CD4-positive, CD25-positive, alpha-beta regulatory T cell (primary cell): ENCODE results near the gene ABL2. TPM values are rescaled to one million over a fixed set of nuclear protein-coding genes. Genes with fewer than 3 reads are reported as not detected.

ENCODE experiments used
- ATAC-seq, 2 donors: fragments of 150-1000 bp; cut with Tn5 transposase; one replicate each; pipeline ENCODE4 v1.10.0; 2021; ENCODE audit warnings: low read depth in 2 of 2, moderate number of reproducible peaks in 2 of 2, moderate library complexity in 1 of 2
- DNase-seq, 3 donors: peaks; one replicate each; pipeline versions ENCODE4 v3.0.0 to v3.0.0-alpha.2; 2012 to 2022; ENCODE audit warnings: mixed read lengths in 1 of 3
- H3K27ac ChIP-seq: one replicate; pipeline ENCODE4 v1.7.0; 2013; ENCODE audit warnings: mild to moderate bottlenecking, low read length; ENCODE audit not compliant: insufficient read depth, poor library complexity, severe bottlenecking
- H3K27me3 ChIP-seq: one replicate; pipeline ENCODE4 v1.7.0; 2013; ENCODE audit warnings: low read length; ENCODE audit not compliant: control insufficient read depth, insufficient read depth
- H3K36me3 ChIP-seq: one replicate; pipeline ENCODE4 v1.7.0; 2013; ENCODE audit warnings: mild to moderate bottlenecking, low read length, moderate library complexity; ENCODE audit not compliant: control insufficient read depth, insufficient read depth
- H3K4me1 ChIP-seq: 2 replicates; pipeline ENCODE4 v1.7.0; 2013; ENCODE audit warnings: mild to moderate bottlenecking, low read length; ENCODE audit not compliant: insufficient read depth, control insufficient read depth, poor library complexity, severe bottlenecking
- H3K4me3 ChIP-seq: one replicate; pipeline ENCODE4 v1.7.0; 2013; ENCODE audit warnings: low read depth, mild to moderate bottlenecking, low read length, moderate library complexity
- H3K9me3 ChIP-seq, 2 experiments: 1 replicate in 1 of 2; 2 replicates in 1 of 2; pipeline ENCODE4 v1.7.0; 2013; ENCODE audit warnings: low read length in 2 of 2, mild to moderate bottlenecking in 1 of 2, moderate library complexity in 1 of 2; ENCODE audit not compliant: control insufficient read depth in 2 of 2
- H3K27ac Mint-ChIP-seq, 3 donors: one replicate each; pipeline ENCODE4 v1.8.0; 2020 to 2022; ENCODE audit warnings: mild to moderate bottlenecking in 3 of 3, mixed read lengths in 3 of 3, moderate library complexity in 2 of 3
- H3K27me3 Mint-ChIP-seq: one replicate; pipeline ENCODE4 v1.8.0; 2022; ENCODE audit warnings: mild to moderate bottlenecking, mixed read lengths
- H3K36me3 Mint-ChIP-seq: one replicate; pipeline ENCODE4 v1.8.0; 2020; ENCODE audit warnings: mixed read lengths
- H3K4me1 Mint-ChIP-seq, 4 donors: one replicate each; pipeline ENCODE4 v1.8.0; 2020 to 2022; ENCODE audit warnings: mixed read lengths in 4 of 4, mild to moderate bottlenecking in 1 of 4
- H3K4me3 Mint-ChIP-seq, 4 donors: one replicate each; pipeline ENCODE4 v1.8.0; 2020 to 2022; ENCODE audit warnings: mild to moderate bottlenecking in 4 of 4, mixed read lengths in 4 of 4, moderate library complexity in 3 of 4
- H3K9me3 Mint-ChIP-seq, 7 donors: one replicate each; pipeline ENCODE4 v1.8.0; 2020 to 2022; ENCODE audit warnings: mixed read lengths in 7 of 7, mild to moderate bottlenecking in 3 of 7, moderate library complexity in 2 of 7
- polyA plus RNA-seq, 4 donors: library from polyadenylated mRNA; unstranded; fragments of 300-500 nt; fragmentation: Illumina TruSeq; gene quantifications; one replicate each; pipeline ENCODE4 v1.2.3, GENCODE V29; 2021
- total RNA-seq: library from RNA; stranded (reverse); gene quantifications from one replicate; pipeline ENCODE4 v1.2.3, GENCODE V29; 2022

The ABL2 gene
- total and polyA plus RNA-seq, 5 donors from 2014 or later = 0.56 to 16.4 (median 1.1) TPM

DNA sequence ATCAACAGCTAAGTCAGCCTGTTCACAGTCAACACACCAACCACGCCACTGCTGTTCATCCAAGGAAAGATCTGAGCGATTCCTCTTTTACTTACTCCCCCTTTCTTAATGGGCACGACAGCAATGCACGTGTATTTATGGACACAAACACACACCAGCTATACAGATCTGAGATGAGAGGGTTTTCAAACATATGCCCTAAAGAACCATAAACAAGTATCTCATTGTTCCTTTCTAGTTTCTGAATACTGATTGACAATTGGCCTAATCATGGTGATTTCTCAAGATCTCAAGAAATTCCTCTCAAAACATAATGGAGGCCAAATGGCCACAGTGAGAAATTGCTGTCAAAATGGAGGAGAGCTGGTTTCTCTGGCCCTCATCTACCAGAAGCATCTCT is 129.6 kb downstream of the ABL2 start:
- peak overlapping the region in 2 of 3 donors; percentile 9 to 11 for H3K27ac Mint-ChIP-seq

DNA sequence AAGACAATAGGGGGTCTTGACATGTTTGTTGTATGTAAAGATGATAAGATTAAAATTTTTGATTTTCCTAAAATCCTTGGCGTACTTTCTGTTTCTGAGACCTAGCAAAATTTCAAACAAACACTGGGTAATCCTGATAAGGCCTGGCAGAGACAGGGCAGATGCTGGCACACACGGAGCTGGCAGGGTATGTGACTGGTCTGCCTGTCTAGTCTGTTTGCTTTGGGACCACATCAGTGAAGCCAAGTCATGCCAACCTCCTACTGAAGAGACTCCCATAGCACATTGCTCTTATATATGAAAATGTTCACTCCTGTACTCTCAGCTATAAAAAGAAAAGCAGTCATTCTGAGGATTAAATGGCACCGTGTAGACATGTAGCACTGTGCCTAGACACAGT is 133.6 kb downstream of the ABL2 start:
- Histone ChIP-seq H3K4me1 (no peaks in the 10 kb centered on the region), H3K36me3 (peaks cover 54% of the 10 kb centered on the region), H3K4me3 (no peak overlapping the region), H3K9me3 (no peaks in the 10 kb centered on the region), H3K27ac (no peak overlapping the region), H3K27me3 (no peaks in the 10 kb centered on the region)
- Mint-ChIP-seq H3K36me3 (peaks cover 25% of the 10 kb centered on the region), H3K4me3 (no peak overlapping the region), H3K4me1 (peaks cover 0 to 3% (median under 1%) of the 10 kb centered on the region in 4 donors), H3K27me3 (no peaks in the 10 kb centered on the region), H3K9me3 (no peaks in the 10 kb centered on the region), H3K27ac (no peak overlapping the region)
- DNase-seq (no peak), ATAC-seq (no peak)

More for the DNA sequence above, 129.6 kb downstream of the ABL2 start:
- no peaks in the 10 kb centered on the region for H3K4me1 ChIP-seq
- H3K4me1 Mint-ChIP-seq = peaks cover 0 to 2% (median 0%) of the 10 kb centered on the region in 4 donors
- no peaks in the 10 kb centered on the region for H3K9me3 ChIP-seq
- DNase-seq = no peak
- ATAC-seq = no peak
- no peak overlapping the region for H3K4me3 ChIP-seq
- no peaks in the 10 kb centered on the region for H3K27me3 ChIP-seq
- no peaks in the 10 kb centered on the region for H3K27me3 Mint-ChIP-seq
- H3K4me3 Mint-ChIP-seq = no peak overlapping the region
- H3K27ac ChIP-seq = no peak overlapping the region
- H3K36me3 ChIP-seq = peaks cover 23% of the 10 kb centered on the region
- H3K9me3 Mint-ChIP-seq = no peaks in the 10 kb centered on the region
- peaks cover 9% of the 10 kb centered on the region for H3K36me3 Mint-ChIP-seq

DNA sequence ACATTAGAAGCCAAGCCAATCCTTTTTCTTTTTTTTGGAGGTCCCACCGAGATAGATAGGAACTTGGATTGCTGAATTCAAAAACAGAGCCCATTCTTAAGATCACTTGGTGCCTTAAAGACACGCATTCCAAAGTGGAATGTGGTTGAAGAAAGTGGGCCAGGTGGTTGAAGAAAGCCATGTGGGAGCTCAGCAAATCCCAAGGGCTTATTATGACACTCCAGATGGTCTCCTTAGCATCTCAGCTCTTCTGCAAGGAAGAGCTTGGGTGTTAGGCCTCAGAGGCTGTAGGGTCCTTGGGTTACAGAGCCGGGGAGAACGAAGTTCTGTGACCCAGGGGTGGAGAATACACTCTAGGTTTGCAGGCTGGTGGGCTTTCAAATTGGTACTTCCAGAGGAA is 134.1 kb downstream of the ABL2 start:
- H3K4me3 Mint-ChIP-seq = no peak overlapping the region
- H3K36me3 Mint-ChIP-seq = peaks cover 27% of the 10 kb centered on the region
- Histone ChIP-seq H3K9me3 (no peaks in the 10 kb centered on the region), H3K36me3 (peaks cover 58% of the 10 kb centered on the region), H3K27ac (no peak overlapping the region), H3K27me3 (no peaks in the 10 kb centered on the region), H3K4me1 (no peaks in the 10 kb centered on the region), H3K4me3 (no peak overlapping the region)
- peaks cover 0 to 5% (median 0%) of the 10 kb centered on the region in 4 donors for H3K4me1 Mint-ChIP-seq
- no peaks in the 10 kb centered on the region for H3K27me3 Mint-ChIP-seq
- no peak for ATAC-seq
- H3K27ac Mint-ChIP-seq = peak overlapping the region in 1 of 3 donors; percentile 37
- no peaks in the 10 kb centered on the region for H3K9me3 Mint-ChIP-seq
- DNase-seq = no peak

DNA sequence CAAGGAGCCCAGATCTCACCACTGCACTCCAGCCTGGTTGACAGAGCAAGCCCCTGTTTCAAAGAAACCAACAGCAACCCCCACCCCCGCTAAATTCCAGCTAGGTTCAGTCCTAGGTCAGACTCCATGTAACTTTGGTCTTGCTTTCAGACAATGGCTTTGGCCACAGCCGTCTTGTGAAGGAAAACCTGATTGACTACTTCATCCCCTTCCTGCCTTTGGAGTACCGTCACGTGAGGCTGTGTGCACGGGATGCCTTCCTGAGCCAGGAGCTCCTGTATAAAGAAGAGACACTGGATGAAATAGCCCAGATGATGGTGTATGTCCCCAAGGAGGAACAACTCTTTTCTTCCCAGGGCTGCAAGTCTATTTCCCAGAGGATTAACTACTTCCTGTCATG is 134.7 kb downstream of the ABL2 start:
- Histone ChIP-seq H3K9me3 (no peaks in the 10 kb centered on the region), H3K4me1 (no peaks in the 10 kb centered on the region), H3K36me3 (peaks cover 58% of the 10 kb centered on the region), H3K27ac (no peak overlapping the region), H3K27me3 (no peaks in the 10 kb centered on the region), H3K4me3 (no peak overlapping the region)
- no peaks in the 10 kb centered on the region for H3K9me3 Mint-ChIP-seq
- H3K4me3 Mint-ChIP-seq = no peak overlapping the region
- peak overlapping the region in 2 of 3 donors; percentile 1 to 37 for H3K27ac Mint-ChIP-seq
- no peaks in the 10 kb centered on the region for H3K27me3 Mint-ChIP-seq
- H3K36me3 Mint-ChIP-seq = peaks cover 29% of the 10 kb centered on the region
- DNase-seq (no peak), ATAC-seq (no peak)
- H3K4me1 Mint-ChIP-seq = peaks cover 0 to 5% (median 0%) of the 10 kb centered on the region in 4 donors

DNA sequence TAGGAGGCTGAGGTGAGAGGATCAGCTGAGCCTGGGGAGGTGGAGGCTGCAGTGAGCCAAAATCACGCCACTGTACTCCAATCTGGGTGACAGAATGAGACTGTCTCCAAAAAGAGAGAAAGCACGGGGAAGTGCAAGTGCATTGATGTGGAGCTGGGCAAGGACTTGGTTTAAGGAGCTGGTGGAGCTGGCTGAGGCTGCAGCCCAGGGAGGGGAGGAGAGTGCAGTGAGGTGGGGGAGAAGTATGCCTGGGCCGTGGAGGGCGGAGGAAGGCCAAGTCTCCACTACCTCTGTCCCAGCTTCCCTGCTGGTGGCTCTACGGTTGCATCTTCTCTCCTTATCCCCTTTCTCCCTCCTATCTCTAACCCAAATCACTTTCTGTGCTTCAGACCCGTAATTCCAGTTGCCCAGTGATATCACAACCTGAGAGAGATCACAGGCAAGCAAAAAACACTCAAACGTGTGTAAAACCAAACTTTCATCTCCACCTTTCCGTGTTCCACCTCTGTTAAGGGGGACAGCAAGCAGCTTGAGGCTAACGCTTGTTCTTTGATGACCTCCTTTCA is 136.5 kb downstream of the ABL2 start:
- H3K9me3 ChIP-seq = no peaks in the 10 kb centered on the region
- ATAC-seq (no peak), DNase-seq (no peak)
- H3K4me1 Mint-ChIP-seq = peaks cover 0 to 5% (median 0%) of the 10 kb centered on the region in 4 donors
- no peaks in the 10 kb centered on the region for H3K4me1 ChIP-seq
- no peak overlapping the region for H3K4me3 Mint-ChIP-seq
- H3K4me3 ChIP-seq = no peak overlapping the region
- no peaks in the 10 kb centered on the region for H3K9me3 Mint-ChIP-seq
- no peaks in the 10 kb centered on the region for H3K27me3 ChIP-seq
- peaks cover 29% of the 10 kb centered on the region for H3K36me3 Mint-ChIP-seq
- H3K27me3 Mint-ChIP-seq = no peaks in the 10 kb centered on the region
- peak overlapping the region in 1 of 3 donors; percentile 59 for H3K27ac Mint-ChIP-seq
- peaks cover 69% of the 10 kb centered on the region for H3K36me3 ChIP-seq
- no peak overlapping the region for H3K27ac ChIP-seq

DNA sequence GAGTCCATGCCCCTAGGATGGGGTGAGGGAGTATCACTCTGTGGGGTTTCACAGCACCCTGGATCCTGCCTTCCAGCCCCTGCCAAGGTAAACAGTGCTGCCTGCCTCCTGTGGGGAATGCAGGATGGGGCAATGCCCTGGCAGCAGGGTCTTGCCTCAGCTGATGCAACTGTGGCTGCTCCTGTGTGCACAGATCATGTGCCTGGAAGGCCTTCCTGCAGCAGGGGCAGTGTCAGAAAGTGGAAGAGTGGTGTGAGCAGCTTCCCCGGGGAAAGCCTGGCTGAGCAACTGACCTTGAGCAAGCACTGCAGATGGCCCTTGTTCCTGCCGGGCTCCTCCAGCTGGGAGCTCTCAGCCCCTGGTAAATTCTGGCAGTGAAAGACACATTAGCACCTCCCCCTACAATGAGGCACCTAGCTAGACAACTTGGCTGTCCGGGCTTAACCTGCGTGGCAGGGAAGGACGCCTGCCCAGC is 137.7 kb downstream of the ABL2 start:
- ATAC-seq (no peak), DNase-seq (no peak)
- Histone ChIP-seq H3K27me3 (no peaks in the 10 kb centered on the region), H3K4me3 (no peak overlapping the region), H3K9me3 (no peaks in the 10 kb centered on the region), H3K4me1 (no peaks in the 10 kb centered on the region), H3K27ac (no peak overlapping the region), H3K36me3 (peaks cover 63% of the 10 kb centered on the region)
- Mint-ChIP-seq H3K9me3 (no peaks in the 10 kb centered on the region), H3K36me3 (peaks cover 26% of the 10 kb centered on the region), H3K27me3 (no peaks in the 10 kb centered on the region), H3K4me1 (peaks cover under 1 to 8% (median 3%) of the 10 kb centered on the region in 4 donors), H3K27ac (peak overlapping the region in 2 of 3 donors; percentile 43 to 69), H3K4me3 (no peak overlapping the region)

DNA sequence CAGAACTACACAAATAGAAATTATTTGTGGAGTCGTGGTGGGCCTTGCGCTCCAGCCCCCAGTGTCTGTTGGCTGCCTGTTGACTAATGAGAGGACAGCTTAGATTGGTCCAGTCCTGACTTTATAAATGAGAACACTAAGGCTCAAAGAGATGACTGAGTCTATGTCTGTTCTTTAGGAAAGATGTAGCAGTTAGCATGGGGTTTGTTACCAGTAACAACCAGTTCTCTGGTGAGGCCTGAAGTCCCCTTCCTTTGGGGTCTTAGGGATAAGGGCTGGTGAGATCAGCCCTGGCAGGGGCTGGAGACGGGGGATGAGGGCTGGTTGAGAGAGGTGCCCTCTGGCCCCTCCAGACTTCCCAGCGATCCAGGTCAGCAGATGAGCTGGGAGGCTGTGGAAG is 138.6 kb downstream of the ABL2 start:
- H3K9me3 ChIP-seq = no peaks in the 10 kb centered on the region
- H3K9me3 Mint-ChIP-seq = no peaks in the 10 kb centered on the region
- H3K4me3 ChIP-seq = no peak overlapping the region
- H3K27me3 ChIP-seq = no peaks in the 10 kb centered on the region
- ATAC-seq = no peak
- H3K4me1 ChIP-seq = no peaks in the 10 kb centered on the region
- peaks cover 3 to 10% (median 4%) of the 10 kb centered on the region in 4 donors for H3K4me1 Mint-ChIP-seq
- DNase-seq = no peak
- peak overlapping the region in 1 of 3 donors; percentile 9 for H3K27ac Mint-ChIP-seq
- H3K27me3 Mint-ChIP-seq = no peaks in the 10 kb centered on the region
- no peak overlapping the region for H3K4me3 Mint-ChIP-seq
- peaks cover 26% of the 10 kb centered on the region for H3K36me3 Mint-ChIP-seq
- peaks cover 58% of the 10 kb centered on the region for H3K36me3 ChIP-seq
- no peak overlapping the region for H3K27ac ChIP-seq

DNA sequence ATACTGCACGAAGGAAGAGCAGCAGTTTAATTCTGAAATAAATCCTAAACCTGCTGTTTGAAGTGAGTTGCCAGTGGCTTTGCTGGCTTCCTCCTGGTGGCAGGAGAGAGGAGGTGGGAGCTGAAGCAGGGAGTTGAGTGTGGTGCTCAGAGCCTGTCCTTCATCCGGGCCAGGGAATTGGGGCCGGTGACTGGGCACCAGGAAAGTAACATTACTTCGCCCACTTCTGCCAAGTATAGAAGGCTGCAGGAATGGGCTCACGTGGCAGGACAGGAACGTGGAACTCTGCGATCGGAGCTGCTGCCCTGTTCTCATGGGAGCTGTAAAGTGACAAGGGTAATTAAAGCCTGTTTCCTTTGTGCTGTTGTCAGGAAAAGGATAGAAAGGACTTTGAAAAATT is 139.0 kb downstream of the ABL2 start:
- H3K4me3 Mint-ChIP-seq = no peak overlapping the region
- no peaks in the 10 kb centered on the region for H3K4me1 ChIP-seq
- H3K27ac ChIP-seq = no peak overlapping the region
- H3K4me1 Mint-ChIP-seq = peaks cover 3 to 10% (median 4%) of the 10 kb centered on the region in 4 donors
- peaks cover 56% of the 10 kb centered on the region for H3K36me3 ChIP-seq
- ATAC-seq = no peak
- no peaks in the 10 kb centered on the region for H3K27me3 Mint-ChIP-seq
- peak overlapping the region; percentile 9 to 42 (median 26) for H3K27ac Mint-ChIP-seq
- no peaks in the 10 kb centered on the region for H3K9me3 Mint-ChIP-seq
- no peak overlapping the region for H3K4me3 ChIP-seq
- H3K27me3 ChIP-seq = no peaks in the 10 kb centered on the region
- no peaks in the 10 kb centered on the region for H3K9me3 ChIP-seq
- no peak for DNase-seq
- peaks cover 25% of the 10 kb centered on the region for H3K36me3 Mint-ChIP-seq
